Neural progenitor cell (in vitro differentiated cells): ENCODE results near the gene MAGI2.

Experiments
- EZH2 ChIP-seq: fragments of 200-600 bp; sonication (generic); IDR thresholded peaks from 2 replicates; pipeline ENCODE4 v1.6.1; 2017; ENCODE audit warnings: antibody characterized with exemption, mild to moderate bottlenecking, moderate library complexity
- TF ChIP-seq, protein P1 (sequence below): fragments of 200-600 bp; sonication (generic); IDR thresholded peaks from 2 replicates; pipeline ENCODE4 v1.5.1; 2017; ENCODE audit warnings: antibody characterized with exemption, mild to moderate bottlenecking

DNA sequence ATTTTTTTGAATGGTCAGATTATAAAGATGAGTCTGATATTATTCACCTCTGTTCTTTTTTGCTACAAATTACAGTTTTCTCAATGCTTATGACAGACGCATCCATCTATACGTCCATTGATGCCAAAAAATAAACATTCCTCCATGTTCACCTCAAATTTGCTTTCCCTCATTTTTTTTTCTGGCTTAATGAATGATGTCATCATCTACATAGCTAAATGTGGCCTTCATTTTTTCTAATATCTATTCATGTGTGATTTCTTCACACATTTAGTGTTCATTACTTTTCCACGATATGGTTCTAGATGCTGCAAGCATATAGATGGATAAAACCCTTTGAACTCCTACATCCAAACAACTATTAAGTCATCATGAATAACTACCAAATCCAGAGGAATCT lies 163.1 kb downstream of the MAGI2 start:
- TF ChIP-seq, protein P1, sequence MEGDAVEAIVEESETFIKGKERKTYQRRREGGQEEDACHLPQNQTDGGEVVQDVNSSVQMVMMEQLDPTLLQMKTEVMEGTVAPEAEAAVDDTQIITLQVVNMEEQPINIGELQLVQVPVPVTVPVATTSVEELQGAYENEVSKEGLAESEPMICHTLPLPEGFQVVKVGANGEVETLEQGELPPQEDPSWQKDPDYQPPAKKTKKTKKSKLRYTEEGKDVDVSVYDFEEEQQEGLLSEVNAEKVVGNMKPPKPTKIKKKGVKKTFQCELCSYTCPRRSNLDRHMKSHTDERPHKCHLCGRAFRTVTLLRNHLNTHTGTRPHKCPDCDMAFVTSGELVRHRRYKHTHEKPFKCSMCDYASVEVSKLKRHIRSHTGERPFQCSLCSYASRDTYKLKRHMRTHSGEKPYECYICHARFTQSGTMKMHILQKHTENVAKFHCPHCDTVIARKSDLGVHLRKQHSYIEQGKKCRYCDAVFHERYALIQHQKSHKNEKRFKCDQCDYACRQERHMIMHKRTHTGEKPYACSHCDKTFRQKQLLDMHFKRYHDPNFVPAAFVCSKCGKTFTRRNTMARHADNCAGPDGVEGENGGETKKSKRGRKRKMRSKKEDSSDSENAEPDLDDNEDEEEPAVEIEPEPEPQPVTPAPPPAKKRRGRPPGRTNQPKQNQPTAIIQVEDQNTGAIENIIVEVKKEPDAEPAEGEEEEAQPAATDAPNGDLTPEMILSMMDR, result no peak
- TF ChIP-seq EZH2, result no peak
